NCI-H1048 (cell line): ENCODE results near the gene SIGLEC15.
"Not testable (repeated sequence)": the region's sequence is repeated elsewhere in the genome, so short reads cannot be mapped to it uniquely, and the experiment has no call there.

ENCODE experiments used
- DNase-seq: peaks from one replicate; lab custom pipeline; 2025; lab: John Stamatoyannopoulos, UW

Gene SIGLEC15

DNA sequence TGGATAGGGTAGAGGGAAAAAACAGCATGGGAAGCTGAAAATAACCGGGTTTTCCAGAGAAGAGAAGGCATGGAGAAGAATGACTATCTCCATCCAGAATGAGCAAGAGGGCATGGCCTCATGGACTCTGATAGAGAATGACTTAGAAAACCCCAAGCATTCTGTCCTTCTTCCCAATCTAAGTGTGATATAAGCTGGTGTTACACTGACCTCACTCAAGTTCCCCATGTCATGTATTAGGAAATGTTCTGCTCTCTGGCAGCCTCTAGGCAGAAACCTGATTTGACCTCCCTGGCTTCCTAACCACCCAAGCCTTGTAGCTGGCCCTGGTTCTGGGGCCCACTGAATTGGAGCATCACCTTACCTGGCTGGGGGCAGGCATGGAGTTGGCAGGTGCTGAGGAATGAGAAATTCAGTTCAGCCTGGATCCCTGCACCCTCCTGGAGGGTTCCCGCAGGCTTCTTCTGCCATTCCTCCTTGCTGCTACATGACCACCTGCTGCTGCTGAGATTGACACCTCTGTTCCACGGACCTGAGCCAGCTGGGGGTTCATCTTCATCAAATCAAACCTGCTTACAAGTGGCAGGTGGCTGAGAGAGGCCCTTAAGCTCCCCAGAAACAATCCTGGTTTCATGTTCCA is 5.2 kb upstream of the SIGLEC15 start:
- DNase-seq = no peak

DNA sequence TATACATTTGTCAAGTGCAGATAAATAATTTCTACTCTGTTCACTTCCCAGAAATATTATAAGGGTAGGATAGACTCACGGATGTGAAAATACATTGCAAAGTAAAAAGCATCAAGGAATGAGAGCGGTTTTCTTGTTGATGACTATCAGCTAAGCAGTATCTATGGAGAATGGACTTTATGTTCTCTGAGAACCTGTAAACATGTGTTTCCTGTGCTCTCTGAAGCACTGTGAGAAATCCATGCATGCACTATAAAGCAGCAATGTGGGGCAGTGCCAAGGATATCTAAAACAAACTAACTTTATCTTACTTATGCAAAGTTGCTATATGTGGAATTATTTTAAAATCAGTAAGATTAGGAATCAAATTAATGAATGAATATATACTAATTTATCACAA is 4.4 kb upstream of the SIGLEC15 start:
- DNase-seq = no peak

DNA sequence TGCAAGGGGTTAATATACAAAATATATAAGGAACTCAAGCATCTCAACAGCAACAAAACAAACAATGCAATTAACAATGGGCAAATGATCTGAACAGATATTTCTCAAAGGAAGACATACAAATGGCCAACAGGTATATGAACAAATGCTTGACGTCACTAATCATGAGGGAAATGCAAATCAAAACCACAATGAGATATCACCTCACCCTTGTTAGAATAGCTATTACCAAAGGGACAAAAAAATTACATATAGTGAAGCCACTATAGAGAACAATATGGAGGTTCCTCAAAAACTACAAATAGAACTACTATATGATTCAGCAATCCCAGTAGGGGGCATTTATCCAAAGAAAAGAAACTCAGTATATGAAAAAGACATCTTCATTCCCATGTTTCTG is 3.8 kb upstream of the SIGLEC15 start:
- DNase-seq = no peak

DNA sequence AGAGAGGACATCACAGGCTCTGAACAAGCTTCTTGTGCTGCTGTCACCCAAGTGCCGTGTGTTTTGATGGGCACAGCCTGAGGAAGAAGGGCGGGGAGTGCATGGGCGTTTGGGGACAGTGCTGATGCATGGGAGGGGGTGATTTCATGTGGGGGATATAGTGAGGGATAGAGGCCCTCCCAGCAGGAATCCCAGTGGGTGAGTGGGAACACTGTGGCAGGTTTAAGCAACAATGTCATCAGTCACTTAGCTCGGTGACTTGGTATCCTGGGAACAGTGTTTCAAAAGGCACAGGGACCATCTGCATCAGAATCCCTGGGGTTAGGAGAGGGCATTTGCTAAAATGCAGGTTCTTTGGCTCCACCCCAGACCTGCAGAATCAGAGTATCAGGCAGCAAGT is 609 bp downstream of the SIGLEC15 start:
- DNase-seq = no peak

DNA sequence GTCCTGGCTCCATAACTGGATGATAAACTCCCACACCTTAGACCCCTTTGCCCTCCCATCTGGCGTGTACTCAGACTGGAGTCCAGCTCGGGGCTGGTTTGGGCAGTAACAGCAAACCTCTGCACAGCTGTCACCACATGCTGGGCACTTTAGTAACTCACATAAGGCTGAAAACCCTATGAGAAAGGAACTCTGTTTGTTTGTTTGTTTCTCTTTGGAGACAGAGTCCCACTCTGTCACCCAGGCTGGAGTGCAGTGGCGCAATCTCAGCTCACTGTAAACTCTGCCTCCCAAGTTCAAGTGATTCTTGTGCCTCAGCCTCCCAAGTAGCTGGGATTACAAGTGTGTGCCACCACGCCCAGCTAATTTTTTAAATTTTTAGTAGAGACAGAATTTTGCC is 1.2 kb downstream of the SIGLEC15 start:
- not testable (repeated sequence) for DNase-seq

DNA sequence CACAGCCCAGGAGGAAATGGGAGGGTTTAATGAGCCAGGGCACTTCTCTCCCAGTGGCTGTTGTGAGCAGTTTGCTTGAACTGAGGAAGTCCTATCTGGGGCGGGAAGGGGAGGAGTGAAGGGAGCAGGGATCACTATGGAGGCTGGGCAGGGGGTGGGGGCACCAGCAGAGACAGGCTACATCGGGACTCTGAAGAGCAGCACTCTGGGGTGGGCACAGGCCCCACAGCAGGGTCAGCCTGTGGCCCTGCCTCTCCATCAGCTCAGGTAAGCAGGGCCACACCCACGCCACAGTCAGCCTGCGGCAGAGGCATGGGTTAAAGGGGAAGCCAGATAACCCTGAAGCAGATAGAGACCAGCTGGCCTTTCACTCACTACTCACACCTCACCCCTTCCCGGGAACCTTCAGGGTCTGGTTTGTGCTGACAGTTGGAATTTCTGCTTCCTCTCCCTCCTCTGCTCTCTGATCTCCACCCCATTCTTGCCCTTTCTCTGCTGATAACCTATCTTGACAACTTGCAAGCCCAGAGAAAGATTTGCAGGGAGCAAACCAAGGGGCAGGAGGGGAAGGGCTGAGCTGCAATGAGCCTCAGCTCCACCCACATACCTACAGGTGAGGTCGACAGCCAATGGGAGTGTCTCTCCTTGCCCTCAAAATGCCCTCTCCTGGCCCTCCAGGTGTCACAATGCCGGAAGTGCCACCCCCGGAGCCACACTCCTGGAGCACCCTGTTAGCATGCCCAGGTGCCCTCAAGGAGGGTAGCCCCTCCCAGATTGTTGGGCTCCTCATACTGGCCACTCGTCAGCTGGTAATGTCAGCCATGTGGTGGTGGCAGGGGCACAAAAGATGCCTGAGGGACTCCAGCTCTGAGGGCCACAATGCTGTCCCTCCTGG is 3.7 kb downstream of the SIGLEC15 start:
- no peak for DNase-seq

DNA sequence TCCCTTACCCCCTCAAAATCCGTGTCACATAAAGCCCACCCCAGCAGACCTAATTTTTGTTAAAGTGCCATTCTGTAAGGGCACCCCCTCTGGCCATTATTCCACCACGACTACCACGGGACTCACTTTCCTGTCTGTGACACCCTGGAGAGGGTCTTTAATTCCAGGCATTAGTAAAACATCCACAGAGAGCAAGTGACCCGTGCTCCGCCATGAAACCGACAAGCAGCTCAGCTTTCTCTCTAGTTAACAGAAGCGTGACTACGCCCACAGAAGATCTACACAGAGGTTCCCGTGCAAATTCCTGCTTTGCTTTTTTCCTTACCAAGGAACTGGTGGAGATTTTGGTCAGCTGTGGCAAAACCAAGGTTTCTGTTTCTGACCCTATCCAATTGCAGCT is 4.4 kb downstream of the SIGLEC15 start:
- no peak for DNase-seq

DNA sequence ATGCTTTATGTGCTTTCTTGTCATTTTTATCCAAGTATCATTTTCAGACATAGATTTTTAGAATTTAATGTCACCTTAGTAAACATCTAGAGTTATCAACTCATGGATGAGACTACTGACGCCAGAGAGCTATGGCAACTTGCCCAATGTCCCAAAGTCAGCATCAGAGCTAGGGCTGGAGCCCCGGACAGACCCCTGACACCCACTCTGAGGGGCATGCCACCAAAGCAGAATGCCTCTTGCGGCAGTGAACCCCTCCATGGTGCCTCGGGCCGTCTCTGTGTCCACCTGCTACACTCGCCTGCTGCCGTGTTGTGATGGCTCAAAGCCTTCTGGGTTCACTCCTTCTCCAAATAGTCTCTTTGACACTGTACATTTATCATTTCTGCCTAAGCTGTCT is 5.4 kb downstream of the SIGLEC15 start:
- DNase-seq = no peak

DNA sequence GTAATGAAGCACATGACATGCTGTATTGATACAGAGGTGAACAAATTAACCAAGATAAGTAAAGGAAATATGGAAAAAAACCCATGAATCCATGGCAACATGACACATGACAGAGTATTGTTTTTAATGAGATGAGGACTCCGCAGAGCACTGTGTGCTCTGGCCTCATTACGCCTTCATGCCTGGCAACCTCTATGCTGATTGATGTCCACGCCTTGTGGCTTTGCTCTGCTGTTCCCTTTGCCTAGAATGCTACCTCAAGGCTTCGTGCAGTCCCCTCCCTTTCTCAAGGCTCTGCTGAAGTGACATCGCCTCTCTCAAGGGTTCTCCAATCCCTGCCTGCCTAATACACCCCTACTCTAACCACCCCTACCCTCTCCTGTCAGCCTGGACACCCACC is 8.4 kb downstream of the SIGLEC15 start:
- DNase-seq = no peak

DNA sequence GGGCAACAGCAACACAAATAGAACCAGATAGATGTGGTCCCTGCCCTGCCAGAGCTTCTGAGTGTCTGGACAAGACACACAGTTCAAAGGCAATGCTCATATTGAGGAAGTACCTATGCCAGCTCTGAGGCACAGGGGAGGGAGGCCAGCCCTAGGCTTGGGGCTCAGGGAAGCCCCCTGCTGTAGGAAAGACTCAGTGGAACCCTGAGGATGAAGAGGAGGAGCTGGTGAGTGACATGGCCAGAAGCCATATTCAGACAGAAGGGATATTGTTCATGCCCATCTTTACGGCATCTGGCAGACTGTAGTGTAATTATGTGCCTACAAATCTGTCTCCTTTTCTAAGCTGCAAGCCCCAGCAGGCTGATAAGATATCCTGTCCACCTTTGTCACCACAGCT is 8.8 kb downstream of the SIGLEC15 start:
- no peak for DNase-seq

DNA sequence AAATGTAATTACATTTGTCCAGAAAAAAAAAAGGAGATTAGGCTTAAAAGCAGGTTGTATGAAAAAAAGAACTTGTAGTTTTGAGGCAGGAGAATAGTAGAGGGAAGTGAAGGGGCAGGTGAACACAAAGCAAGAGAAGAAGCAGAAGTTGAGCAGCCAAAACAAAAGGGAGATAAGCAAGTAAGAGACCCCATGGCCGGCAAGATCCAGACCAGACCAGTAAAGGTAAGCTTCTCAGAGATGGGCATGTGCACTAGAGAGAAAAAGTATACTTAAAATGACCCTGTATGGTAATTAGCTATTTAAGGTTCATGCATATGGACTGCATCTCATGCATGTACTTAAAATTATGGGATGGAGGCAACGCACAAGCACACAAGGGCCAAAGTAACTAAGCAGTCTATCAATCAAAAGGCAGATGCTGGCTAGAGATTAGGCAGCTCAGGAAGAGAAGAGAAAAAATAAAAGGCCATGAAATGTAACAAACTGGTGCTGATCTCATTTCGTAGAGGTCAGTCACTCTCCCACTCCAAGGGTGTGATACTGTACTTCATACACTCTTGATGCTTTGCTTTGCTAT is 9.7 kb downstream of the SIGLEC15 start:
- no peak for DNase-seq

DNA sequence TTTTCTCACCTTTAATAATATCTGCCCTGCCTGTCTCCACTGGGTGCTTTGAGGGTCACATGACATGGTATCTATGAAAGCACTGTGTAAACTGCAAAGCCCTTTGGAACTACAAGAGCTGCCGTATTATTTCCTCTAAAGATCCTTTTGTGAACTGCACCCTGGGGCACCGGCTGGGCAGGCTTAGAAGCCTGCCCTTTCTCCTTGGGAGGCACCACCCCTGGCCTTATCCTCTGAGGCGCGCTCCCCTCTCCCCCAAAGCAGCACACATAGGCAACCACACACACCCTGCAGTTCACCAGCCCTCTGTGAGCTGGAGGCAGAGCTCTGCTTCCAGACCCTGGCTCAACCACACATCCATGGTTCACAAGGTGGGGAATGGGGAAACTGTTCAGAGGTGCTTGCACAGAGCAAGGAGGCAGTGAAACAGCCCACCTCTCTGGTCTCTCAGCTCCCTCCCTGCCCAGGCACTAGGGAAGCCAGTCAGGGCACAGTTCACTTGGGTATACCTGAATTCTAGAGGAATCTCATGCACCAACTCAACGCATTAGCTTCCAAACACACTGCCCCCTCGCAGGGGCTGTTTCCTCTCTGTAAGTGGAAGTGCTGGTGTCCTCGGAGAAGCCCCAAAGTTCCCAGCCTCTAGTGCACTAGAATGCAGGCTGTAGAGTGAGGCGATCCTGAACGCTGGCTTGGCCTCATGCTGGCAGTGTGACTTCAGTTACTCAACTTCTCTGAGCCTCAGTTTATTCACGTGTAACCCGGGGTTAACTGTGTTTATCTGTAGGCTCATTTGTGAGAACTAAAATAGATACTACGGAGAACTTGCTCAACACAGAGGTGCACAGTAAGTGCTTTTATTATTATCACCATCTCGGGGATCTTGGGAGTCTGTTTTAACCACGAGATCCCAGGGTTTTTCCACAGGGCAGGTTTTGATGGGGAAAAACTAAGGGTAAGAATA is 11.0 kb downstream of the SIGLEC15 start:
- DNase-seq = no peak

DNA sequence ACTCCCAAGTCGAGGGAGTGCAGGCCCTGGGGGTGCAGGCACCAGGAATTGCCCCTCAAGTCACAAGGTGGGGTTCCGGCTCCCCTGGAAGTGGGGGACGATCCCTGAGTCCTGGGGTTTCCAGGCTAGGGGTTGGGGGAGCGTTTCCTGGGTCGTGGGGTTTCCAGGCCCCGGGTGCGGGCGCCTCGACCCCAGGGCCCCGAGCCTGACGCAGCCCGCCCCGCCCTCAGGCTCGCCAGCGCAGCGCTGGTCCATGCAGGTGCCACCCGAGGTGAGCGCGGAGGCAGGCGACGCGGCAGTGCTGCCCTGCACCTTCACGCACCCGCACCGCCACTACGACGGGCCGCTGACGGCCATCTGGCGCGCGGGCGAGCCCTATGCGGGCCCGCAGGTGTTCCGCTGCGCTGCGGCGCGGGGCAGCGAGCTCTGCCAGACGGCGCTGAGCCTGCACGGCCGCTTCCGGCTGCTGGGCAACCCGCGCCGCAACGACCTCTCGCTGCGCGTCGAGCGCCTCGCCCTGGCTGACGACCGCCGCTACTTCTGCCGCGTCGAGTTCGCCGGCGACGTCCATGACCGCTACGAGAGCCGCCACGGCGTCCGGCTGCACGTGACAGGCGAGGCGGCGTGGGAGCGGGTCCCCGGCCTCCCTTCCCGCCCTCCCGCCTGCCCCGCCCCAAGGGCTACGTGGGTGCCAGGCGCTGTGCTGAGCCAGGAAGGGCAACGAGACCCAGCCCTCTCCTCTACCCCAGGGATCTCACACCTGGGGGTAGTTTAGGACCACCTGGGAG is 12.0 kb downstream of the SIGLEC15 start:
- DNase-seq = no peak

DNA sequence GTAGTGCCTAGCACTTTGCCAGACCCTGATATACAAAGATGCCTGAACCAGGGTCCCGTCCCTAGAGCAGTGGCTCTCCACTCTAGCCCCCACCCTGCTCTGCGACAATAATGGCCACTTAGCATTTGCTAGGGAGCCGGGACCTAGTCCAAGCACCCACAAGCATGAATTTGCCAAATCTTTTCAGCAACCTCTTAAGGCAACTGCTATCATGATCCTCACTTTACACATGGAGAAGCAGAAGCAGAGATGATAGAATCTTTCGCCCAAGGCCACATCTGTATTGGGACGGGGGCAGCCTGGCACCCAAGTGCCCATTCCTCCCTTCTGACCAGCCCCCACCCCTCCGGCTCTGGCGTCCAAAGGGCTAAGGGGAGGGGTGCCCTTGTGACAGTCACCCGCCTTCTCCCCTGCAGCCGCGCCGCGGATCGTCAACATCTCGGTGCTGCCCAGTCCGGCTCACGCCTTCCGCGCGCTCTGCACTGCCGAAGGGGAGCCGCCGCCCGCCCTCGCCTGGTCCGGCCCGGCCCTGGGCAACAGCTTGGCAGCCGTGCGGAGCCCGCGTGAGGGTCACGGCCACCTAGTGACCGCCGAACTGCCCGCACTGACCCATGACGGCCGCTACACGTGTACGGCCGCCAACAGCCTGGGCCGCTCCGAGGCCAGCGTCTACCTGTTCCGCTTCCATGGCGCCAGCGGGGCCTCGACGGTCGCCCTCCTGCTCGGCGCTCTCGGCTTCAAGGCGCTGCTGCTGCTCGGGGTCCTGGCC is 13.0 kb downstream of the SIGLEC15 start:
- no peak for DNase-seq

DNA sequence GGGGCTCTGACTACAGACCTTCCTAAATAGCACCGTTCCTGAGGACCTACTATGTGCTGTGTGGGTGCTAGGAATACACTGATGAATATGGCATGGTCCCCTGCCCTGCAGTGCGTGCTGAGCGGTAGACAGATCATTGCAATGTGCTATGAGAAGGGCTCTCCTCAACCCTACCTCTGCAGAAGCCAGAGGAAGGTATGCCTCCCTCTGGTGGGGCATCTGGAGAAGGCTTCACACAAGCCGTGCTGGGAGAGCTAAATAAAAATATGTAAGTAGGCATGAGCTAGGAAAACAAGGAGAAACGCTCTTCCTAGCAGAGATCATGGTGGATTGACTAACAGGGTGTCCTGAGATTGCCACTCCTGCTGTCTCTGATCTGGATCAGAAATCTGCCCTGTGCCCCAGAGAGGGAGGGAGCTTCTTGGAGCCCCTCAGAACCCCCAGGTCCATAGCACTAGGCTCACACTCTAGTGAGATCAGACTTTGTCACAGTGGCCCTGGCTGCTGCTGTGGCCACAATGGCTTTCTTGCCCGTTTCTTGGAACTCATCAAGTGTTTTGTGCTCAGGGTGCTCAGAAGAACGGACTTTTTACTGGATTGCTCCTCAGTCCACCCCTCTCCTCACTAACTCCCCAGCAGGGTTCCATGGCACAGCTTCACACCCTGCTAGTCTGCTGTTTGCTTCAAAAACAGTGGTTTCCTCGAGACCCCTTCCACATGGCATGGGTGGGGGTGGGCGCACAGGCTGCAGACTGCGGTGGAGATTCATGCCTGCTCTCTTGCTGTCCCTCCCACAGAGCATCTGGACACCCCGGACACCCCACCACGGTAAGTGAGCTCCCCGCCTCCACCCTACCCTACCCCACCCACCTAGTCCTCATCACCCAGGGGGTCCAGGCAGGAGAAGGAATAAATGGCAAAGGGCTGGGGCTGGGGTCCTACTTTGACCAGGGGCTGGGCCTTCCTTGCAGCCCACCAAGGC is 14.2 kb downstream of the SIGLEC15 start:
- no peak for DNase-seq

DNA sequence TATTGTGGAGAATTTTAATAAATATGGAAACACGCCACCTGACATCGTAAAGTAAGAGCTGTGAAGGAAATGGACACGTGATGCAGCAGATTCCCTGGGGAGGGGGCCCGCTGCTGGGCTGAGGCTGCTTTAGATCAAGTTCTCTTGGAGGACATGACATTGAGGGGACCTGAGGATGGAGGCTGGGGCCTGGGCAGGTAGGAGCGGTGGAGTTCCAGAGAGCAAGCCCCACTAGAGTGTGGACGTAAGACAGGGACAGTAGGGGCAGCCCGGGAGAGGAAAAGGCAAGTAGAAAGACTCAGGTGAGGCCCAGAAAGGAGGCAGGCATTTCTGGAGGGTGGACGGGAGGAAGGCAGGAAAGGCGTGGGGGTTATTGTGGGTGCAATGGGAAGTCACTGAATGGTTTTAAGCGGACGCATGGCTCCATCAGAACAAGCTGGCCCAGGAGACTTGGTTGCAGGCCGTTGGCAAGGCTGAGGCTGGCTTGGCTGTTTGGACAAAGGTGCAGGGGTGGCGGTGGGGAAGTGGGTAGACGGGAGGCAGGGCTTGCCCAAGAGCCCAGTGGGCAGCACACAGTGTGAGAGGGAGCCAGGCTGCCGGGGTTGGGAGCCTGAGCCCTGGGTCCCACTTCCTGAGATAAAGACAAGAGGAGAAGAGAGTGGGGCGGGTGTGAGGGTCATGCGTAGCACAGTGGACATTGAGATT is 15.7 kb downstream of the SIGLEC15 start:
- DNase-seq = no peak

DNA sequence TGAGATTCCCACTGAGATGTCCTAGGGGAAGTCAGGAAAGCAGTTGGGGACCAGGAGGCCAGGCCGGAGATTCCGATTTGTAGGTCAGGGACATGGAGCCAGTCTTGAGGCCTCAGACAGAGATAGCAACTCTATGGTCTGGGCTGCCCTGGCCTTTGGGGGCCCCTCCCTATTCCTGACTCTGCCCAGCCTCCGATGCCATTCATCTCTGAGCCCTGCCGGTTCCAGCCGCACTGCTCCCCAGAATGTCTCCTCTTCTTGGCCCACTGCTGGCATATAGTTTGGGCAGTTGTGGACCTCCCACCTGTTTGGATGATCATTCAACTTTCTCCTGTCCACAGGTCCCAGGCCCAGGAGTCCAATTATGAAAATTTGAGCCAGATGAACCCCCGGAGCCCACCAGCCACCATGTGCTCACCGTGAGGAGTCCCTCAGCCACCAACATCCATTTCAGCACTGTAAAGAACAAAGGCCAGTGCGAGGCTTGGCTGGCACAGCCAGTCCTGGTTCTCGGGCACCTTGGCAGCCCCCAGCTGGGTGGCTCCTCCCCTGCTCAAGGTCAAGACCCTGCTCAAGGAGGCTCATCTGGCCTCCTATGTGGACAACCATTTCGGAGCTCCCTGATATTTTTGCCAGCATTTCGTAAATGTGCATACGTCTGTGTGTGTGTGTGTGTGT is 16.4 kb downstream of the SIGLEC15 start:
- DNase-seq = no peak

DNA sequence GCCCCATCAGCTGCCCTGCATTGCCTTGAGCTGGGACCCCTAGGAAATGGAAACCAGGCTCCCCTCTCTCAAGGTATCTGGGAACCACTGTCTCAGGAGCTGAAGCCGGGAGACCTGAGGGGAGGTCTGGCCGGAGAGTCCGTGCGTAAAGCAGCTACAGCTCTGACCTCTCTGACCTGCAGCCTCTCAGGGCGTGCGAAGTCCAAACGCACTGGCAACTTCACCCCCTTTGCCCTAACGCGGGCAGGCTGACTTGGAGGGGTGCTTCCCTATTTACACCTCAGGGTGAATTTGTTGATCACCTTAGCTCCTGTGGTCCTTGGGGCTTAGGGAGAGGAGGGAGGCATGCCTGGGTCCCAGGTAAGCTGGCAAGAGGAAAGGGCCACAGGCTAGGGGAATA is 17.5 kb downstream of the SIGLEC15 start:
- no peak for DNase-seq
